ENCODE results near the gene SHBG. TPM values are rescaled to one million over a fixed set of nuclear protein-coding genes. Genes with fewer than 3 reads are reported as not detected.
A peak's percentile ranks its signal among the peaks of the same experiment; 100 is the strongest.
"Not testable (repeated sequence)": the region's sequence is repeated elsewhere in the genome, so short reads cannot be mapped to it uniquely, and the experiment has no call there.

Gene SHBG
- total and polyA plus RNA-seq, 2 of the 8 experiments (the other 6 are each of a cell fraction or from before 2014, with no cell fraction given) = 1.1 to 1.2 TPM

GRCh38 chr17:7597561-7597960, 32.4 kb upstream of the SHBG start:
- peak; percentile 97 for FAIRE-seq
- not testable (repeated sequence) for DNase-seq (ENCODE audit: low read depth in 1 of 2, low spot score in 2 of 2)

More at GRCh38 chr17:7597561-7597960, 32.4 kb upstream of the SHBG start:
- not testable (repeated sequence) for H4K8ac ChIP-seq (ENCODE audit: extremely low read depth, insufficient read depth, low read length); H3K4me3 ChIP-seq (ENCODE audit: extremely low read depth in 1 of 4, insufficient read depth in 2 of 4, low read depth in 3 of 4, low read length in 4 of 4); H3K4me2 ChIP-seq (ENCODE audit: insufficient read depth in 1 of 2, low read depth in 2 of 2, low read length in 2 of 2); H4K5ac ChIP-seq (ENCODE audit: insufficient read length, low read depth, low read length); H2BK12ac ChIP-seq (ENCODE audit: low read depth, low read length); H3K23me2 ChIP-seq (ENCODE audit: low read depth, low read length); H3K14ac ChIP-seq (ENCODE audit: insufficient read length); H2AFZ ChIP-seq (ENCODE audit: low read length); H3K27me3 ChIP-seq (replicated peaks in 1 of 4; ENCODE audit: control insufficient read depth in 3 of 4, extremely low read depth in 1 of 4, insufficient read depth in 3 of 4, low read length in 3 of 4); H3K4ac ChIP-seq (replicated peaks; ENCODE audit: insufficient read length, low read depth, low read length); H4K20me1 ChIP-seq (replicated peaks in 1 of 2; ENCODE audit: control insufficient read depth in 1 of 2, insufficient read depth in 2 of 2, low read length in 2 of 2); H3K23ac ChIP-seq (ENCODE audit: insufficient read length); H2BK15ac ChIP-seq (ENCODE audit: low read length); H3K79me2 ChIP-seq (ENCODE audit: control insufficient read depth in 1 of 2, insufficient read depth in 2 of 2, low read length in 2 of 2); H3K9ac ChIP-seq (replicated peaks in 1 of 4; ENCODE audit: extremely low read depth in 1 of 4, low read depth in 3 of 4, low read length in 3 of 4); H3K9me3 ChIP-seq (ENCODE audit: insufficient read depth in 2 of 2, low read depth in 1 of 2, low read length in 1 of 2); H3K27ac ChIP-seq (ENCODE audit: low read depth, low read length); H3K79me1 ChIP-seq (ENCODE audit: low read depth, low read length); H4K91ac ChIP-seq (replicated peaks; ENCODE audit: insufficient read length, low read length); H3K18ac ChIP-seq (ENCODE audit: extremely low read depth, low read length); H2BK120ac ChIP-seq (replicated peaks; ENCODE audit: low read depth, low read length); H2BK20ac ChIP-seq (ENCODE audit: low read length); H3K56ac ChIP-seq (replicated peaks; ENCODE audit: insufficient read length, low read depth, low read length); H2AK5ac ChIP-seq (ENCODE audit: low read depth, low read length); H2BK5ac ChIP-seq (ENCODE audit: low read depth, low read length); H3K4me1 ChIP-seq (replicated peaks in 1 of 4; ENCODE audit: control insufficient read depth in 3 of 4, insufficient read depth in 4 of 4, low read length in 3 of 4)
- peaks cover 17 to 77% (median 55%) of the 10 kb centered on the region in 4 experiments for H3K36me3 ChIP-seq (ENCODE audit: control insufficient read depth in 2 of 4, insufficient read depth in 4 of 4, low read length in 3 of 4)
- ChIA-PET POLR2A (ENCODE audit: partially characterized antibody) (interaction anchor here (1.0 to 1.8 kb wide), 2 partner anchors 8 to 12 kb away, joined by 3 to 9 read pairs; partner anchors contain the start of gene SOX15), CTCF (ENCODE audit: partially characterized antibody) (interaction anchor here (1.3 kb wide), 1 partner anchor 35 kb away, joined by 3 read pairs; no protein-coding TSS in a partner anchor)
- WGBS, 2 experiments (ENCODE audit: extremely low coverage in 1 of 2, insufficient coverage in 1 of 2, insufficient read length in 1 of 2, insufficient replicate concordance in 2 of 2, low coverage in 1 of 2, low lambda C conversion rate in 2 of 2, missing lambda C conversion rate in 1 of 2) = 93% methylated on average over 5 of the region's 5 CpGs; no CpG with 5 or more reads in 1 of the 2 experiments
